Endothelial cell of umbilical vein (primary cell): ENCODE data around the gene PIGO. TPM values are rescaled to one million over a fixed set of nuclear protein-coding genes. Genes with fewer than 3 reads are reported as not detected.

Experiments
- BruUV-seq: library from RNA; stranded (reverse); fragments of 400-500 nt; replicated peaks from 2 replicates; lab custom pipeline; 2021; lab: Mats Ljungman, UMichigan
- CTCF ChIA-PET: fragments of 300-600, 350-600 bp; sonication (Branson Sonifier 250); formaldehyde crosslinking; loops from one replicate; lab custom pipeline; 2021; ENCODE audit warnings: antibody characterized with exemption, inconsistent platforms; lab: Charles Lee
- POLR2A ChIA-PET: fragments of 300-600, 350-600 bp; sonication (Branson Sonifier 250); formaldehyde crosslinking; loops from one replicate; lab custom pipeline; 2021; ENCODE audit warnings: antibody characterized with exemption, inconsistent platforms; lab: Charles Lee
- DNase-seq: peaks from one replicate; pipeline ENCODE4 v3.0.0-alpha.2; 2011; ENCODE audit warnings: low read depth, low spot score
- FAIRE-seq: peaks from 2 replicates; lab custom pipeline; 2011; peaks lifted over from hg19 to GRCh38; lab: Jason Lieb, UNC
- H2AFZ ChIP-seq: 2 replicates; pipeline ENCODE4 v1.6.0; 2012; ENCODE audit warnings: low read depth, low read length, control low read depth, inconsistent platforms
- H3K27ac ChIP-seq: 2 replicates; pipeline ENCODE4 v1.5.1; 2011; ENCODE audit warnings: low read depth, mild to moderate bottlenecking, control low read depth, low read length, moderate library complexity; ENCODE audit not compliant: insufficient read depth
- H3K27me3 ChIP-seq, 2 experiments: 2 replicates each; pipeline versions ENCODE4 v1.6.0 to v1.6.1; 2011; ENCODE audit warnings: low read length in 2 of 2, mixed read lengths in 1 of 2; ENCODE audit not compliant: control insufficient read depth in 2 of 2, insufficient read depth in 2 of 2
- H3K36me3 ChIP-seq, 2 experiments: 2 replicates in 1 of 2; 3 replicates in 1 of 2; pipeline ENCODE4 v1.5.1; 2011; ENCODE audit warnings: low read length in 2 of 2, mild to moderate bottlenecking in 1 of 2, moderate library complexity in 1 of 2; ENCODE audit not compliant: control insufficient read depth in 2 of 2, insufficient read depth in 2 of 2; ENCODE audit errors: extremely low read depth in 1 of 2
- H3K4me1 ChIP-seq: 3 replicates; pipeline ENCODE4 v1.5.1; 2011; ENCODE audit warnings: mild to moderate bottlenecking, low read length; ENCODE audit not compliant: control insufficient read depth, insufficient read depth; ENCODE audit errors: extremely low read depth
- H3K4me2 ChIP-seq: 2 replicates; pipeline ENCODE4 v1.6.1; 2011; ENCODE audit warnings: low read length, control low read depth, mixed read lengths; ENCODE audit not compliant: insufficient read depth
- H3K4me3 ChIP-seq, 3 experiments: fragments of 200-600 bp in 1 of 3; sonication (generic), shearing (Covaris generic) in 1 of 3; replicated peaks in 1 of 3; 2 replicates each; pipeline ENCODE4 v1.5.1; 2011 to 2016; ENCODE audit warnings: control low read depth in 3 of 3, low read length in 3 of 3, mild to moderate bottlenecking in 2 of 3, inconsistent platforms in 1 of 3, low read depth in 1 of 3, moderate library complexity in 1 of 3; ENCODE audit not compliant: insufficient read depth in 1 of 3
- H3K79me2 ChIP-seq: 2 replicates; pipeline ENCODE4 v1.6.0; 2012; ENCODE audit warnings: low read length, inconsistent platforms; ENCODE audit not compliant: control insufficient read depth, insufficient read depth
- H3K9ac ChIP-seq: replicated peaks from 2 replicates; pipeline ENCODE3; 2011; ENCODE audit warnings: low read length, control low read depth; ENCODE audit not compliant: insufficient read depth; ENCODE audit errors: extremely low read depth
- H3K9me1 ChIP-seq: replicated peaks from 3 replicates; pipeline ENCODE4 v1.6.0; 2011; ENCODE audit warnings: mild to moderate bottlenecking, low read length; ENCODE audit not compliant: control insufficient read depth, insufficient read depth; ENCODE audit errors: extremely low read depth
- H3K9me3 ChIP-seq: replicated peaks from 2 replicates; pipeline ENCODE4 v1.5.1; 2012; ENCODE audit warnings: low read length, inconsistent platforms; ENCODE audit not compliant: control insufficient read depth, insufficient read depth
- H4K20me1 ChIP-seq: replicated peaks from 2 replicates; pipeline ENCODE3; 2011; ENCODE audit warnings: mild to moderate bottlenecking, low read length; ENCODE audit not compliant: control insufficient read depth, insufficient read depth; ENCODE audit errors: extremely low read depth
- EZH2 ChIP-seq: IDR thresholded peaks from 2 replicates; pipeline ENCODE4 v1.6.1; 2012; ENCODE audit warnings: borderline replicate concordance, low read depth, mild to moderate bottlenecking, moderate library complexity, low read length, inconsistent platforms; ENCODE audit not compliant: severe bottlenecking
- GATA2 ChIP-seq: IDR thresholded peaks from 2 replicates; pipeline ENCODE4 v1.7.0; 2011; ENCODE audit warnings: low read depth, mild to moderate bottlenecking, moderate library complexity, mixed read lengths, low read length; ENCODE audit not compliant: insufficient read length, insufficient read depth
- MYC ChIP-seq: IDR thresholded peaks from one replicate; pipeline ENCODE4 v1.6.1; 2011; ENCODE audit warnings: mild to moderate bottlenecking, low read depth, low read length
- POLR2A ChIP-seq: IDR thresholded peaks from 2 replicates; pipeline ENCODE4 v1.6.1; 2012; ENCODE audit warnings: low read depth, mild to moderate bottlenecking, control low read depth, low read length
- POLR2AphosphoS5 ChIP-seq: IDR thresholded peaks from 2 replicates; pipeline ENCODE4 v1.6.1; 2012; ENCODE audit warnings: low read depth, mild to moderate bottlenecking, control low read depth, low read length, moderate library complexity; ENCODE audit not compliant: insufficient read depth
- dilution Hi-C: fragments of 300-500 bp; cut with MboI; formaldehyde crosslinking; loops from one replicate; pipeline ENCODE4 v1.15.0; 2019; ENCODE audit warnings: low sequenced_read_pairs; ENCODE audit not compliant: extremely low pct_ligation_motif_present
- intact Hi-C: fragments of 100-400 bp; cut with micrococcal nuclease; formaldehyde crosslinking; loops from one replicate; pipeline ENCODE4 v1.10.0; 2022
- polyA plus RNA-seq, 4 experiments: library from polyadenylated mRNA; depleted of rRNA in 3 of 4; stranded (reverse) in 3 of 4; unstranded in 1 of 4; fragments of >200 nt; gene quantifications; 2 replicates each; pipeline versions ENCODE4 v1.2.1 to v1.2.3, GENCODE V29; 2011 to 2012; ENCODE audit warnings: missing spikeins in 1 of 4
- total RNA-seq: library from RNA; stranded (reverse); gene quantifications from 2 replicates; pipeline ENCODE4 v1.2.3, GENCODE V29; 2021
- TF ChIP-seq, protein P1 (sequence below): IDR thresholded peaks from 2 replicates; pipeline ENCODE4 v1.6.1; 2011; ENCODE audit not compliant: insufficient read depth, insufficient read length
- TF ChIP-seq, protein P2 (sequence below), 2 donors: IDR thresholded peaks; 1 replicate in 1 of 2; 2 replicates in 1 of 2; pipeline ENCODE4 v1.5.1; 2011; ENCODE audit warnings: low read length in 2 of 2, mild to moderate bottlenecking in 2 of 2, moderate library complexity in 2 of 2, control low read depth in 1 of 2, inconsistent platforms in 1 of 2, low read depth in 1 of 2; ENCODE audit not compliant: insufficient read depth in 1 of 2; ENCODE audit errors: extremely low read depth in 1 of 2

The PIGO gene
- total and polyA plus RNA-seq, 2 donors (not counting 3 experiments of a cell fraction or from before 2014, with no cell fraction given), result 23.5 to 27.3 TPM

DNA sequence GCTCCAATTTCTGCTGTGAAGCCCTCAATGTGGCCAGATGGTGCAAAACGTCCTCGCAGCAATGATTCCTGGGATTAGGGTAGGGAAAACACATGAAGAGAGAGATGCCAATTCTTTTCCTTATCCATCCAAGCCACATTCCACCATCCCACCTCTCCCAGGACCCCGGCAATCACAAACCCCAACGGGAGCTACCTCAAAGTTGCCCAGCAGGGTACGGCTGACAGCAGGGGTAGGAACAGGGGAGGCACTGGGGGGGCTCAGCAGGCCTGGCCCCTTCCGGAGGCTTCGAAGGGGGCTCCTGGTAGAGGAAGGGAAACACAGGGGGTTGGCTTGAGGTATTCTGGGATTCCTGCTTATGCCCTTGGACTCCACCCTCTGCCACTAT is 9.9 kb upstream of the PIGO start:
- Histone ChIP-seq H3K9ac (no peak overlapping the region), H2AFZ (no peak overlapping the region), H3K4me3 (no peak overlapping the region), H3K9me1 (no peaks in the 10 kb centered on the region), H3K9me3 (no peaks in the 10 kb centered on the region), H3K4me1 (peaks cover 30% of the 10 kb centered on the region), H3K4me2 (no peak overlapping the region), H3K27me3 (no peaks in the 10 kb centered on the region), H3K27ac (no peak overlapping the region), H3K36me3 (peaks cover 6 to 41% of the 10 kb centered on the region in 2 experiments), H4K20me1 (no peaks in the 10 kb centered on the region), H3K79me2 (peaks cover 35% of the 10 kb centered on the region)
- dilution Hi-C loops (no loop called here), intact Hi-C loops (no loop called here)
- TF ChIP-seq EZH2, result no peak
- TF ChIP-seq GATA2, result no peak
- no peak for TF ChIP-seq POLR2A
- TF ChIP-seq, protein P1, sequence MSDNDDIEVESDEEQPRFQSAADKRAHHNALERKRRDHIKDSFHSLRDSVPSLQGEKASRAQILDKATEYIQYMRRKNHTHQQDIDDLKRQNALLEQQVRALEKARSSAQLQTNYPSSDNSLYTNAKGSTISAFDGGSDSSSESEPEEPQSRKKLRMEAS, result no peak
- DNase-seq (no peak), FAIRE-seq (no peak)
- no TSS peak for BruUV-seq
- POLR2A ChIA-PET, result no interaction called here
- CTCF ChIA-PET, result no interaction called here

DNA sequence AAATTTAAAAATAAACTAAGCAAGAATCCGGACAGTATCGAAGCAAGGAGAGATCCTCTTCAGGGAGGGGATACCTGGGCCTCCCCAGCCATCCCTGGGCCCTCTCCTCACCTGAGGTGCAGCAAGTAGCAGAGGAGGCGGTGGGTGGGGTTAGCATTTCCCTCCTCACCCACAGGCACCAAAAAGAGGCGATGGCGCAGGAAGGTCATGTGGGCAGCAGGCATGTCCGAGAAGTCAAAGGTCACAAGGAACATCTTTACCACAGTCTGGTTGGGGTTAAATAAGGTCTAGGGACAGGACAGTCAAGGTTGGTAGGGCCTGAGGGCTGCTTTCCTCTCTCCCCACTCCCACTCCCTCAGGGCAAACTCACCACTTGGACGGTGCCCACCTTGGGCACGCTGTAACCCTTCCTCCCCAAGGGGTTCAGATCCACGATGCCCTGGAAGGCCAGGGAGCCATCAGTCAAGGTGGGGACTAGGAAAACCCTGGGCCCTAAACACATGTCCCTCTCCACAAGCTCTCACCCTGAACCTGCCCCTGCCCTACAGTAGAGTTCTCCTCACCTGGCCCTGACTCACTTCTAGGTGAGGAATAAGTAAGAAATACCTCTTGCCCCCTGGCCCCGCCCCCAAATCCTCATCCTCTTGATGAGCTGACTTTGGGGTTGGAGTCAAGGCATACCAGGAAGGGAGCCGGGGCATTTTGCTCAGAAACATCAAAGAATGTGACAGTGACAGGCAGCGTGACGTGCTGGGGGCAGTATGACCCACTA is 9.4 kb upstream of the PIGO start:
- ChIA-PET CTCF (no interaction called here), POLR2A (no interaction called here)
- peaks cover 28% of the 10 kb centered on the region for H3K4me1 ChIP-seq
- no peak overlapping the region for H3K4me3 ChIP-seq
- no peaks in the 10 kb centered on the region for H4K20me1 ChIP-seq
- no peak overlapping the region for H3K9ac ChIP-seq
- intact Hi-C loops, result no loop called here
- H3K27me3 ChIP-seq, result no peaks in the 10 kb centered on the region
- no peak overlapping the region for H3K27ac ChIP-seq
- dilution Hi-C loops, result no loop called here
- H3K79me2 ChIP-seq, result peaks cover 31% of the 10 kb centered on the region
- FAIRE-seq (no peak), DNase-seq (no peak)
- no peak overlapping the region for H2AFZ ChIP-seq
- no peak overlapping the region for H3K4me2 ChIP-seq
- TF ChIP-seq POLR2AphosphoS5 (no peak), POLR2A (no peak), MYC (no peak), EZH2 (no peak)
- TF ChIP-seq, protein P2, sequence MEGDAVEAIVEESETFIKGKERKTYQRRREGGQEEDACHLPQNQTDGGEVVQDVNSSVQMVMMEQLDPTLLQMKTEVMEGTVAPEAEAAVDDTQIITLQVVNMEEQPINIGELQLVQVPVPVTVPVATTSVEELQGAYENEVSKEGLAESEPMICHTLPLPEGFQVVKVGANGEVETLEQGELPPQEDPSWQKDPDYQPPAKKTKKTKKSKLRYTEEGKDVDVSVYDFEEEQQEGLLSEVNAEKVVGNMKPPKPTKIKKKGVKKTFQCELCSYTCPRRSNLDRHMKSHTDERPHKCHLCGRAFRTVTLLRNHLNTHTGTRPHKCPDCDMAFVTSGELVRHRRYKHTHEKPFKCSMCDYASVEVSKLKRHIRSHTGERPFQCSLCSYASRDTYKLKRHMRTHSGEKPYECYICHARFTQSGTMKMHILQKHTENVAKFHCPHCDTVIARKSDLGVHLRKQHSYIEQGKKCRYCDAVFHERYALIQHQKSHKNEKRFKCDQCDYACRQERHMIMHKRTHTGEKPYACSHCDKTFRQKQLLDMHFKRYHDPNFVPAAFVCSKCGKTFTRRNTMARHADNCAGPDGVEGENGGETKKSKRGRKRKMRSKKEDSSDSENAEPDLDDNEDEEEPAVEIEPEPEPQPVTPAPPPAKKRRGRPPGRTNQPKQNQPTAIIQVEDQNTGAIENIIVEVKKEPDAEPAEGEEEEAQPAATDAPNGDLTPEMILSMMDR (IDR thresholded peaks at IDR 0.05; ENCODE audit: extremely low read depth in 1 of 2, insufficient read depth in 1 of 2, low read depth in 1 of 2, low read length in 2 of 2), result no peak
- TF ChIP-seq, protein P1, result no peak
- H3K9me1 ChIP-seq, result no peaks in the 10 kb centered on the region
- no TSS peak for BruUV-seq
- H3K9me3 ChIP-seq, result no peaks in the 10 kb centered on the region
- peaks cover 6 to 46% of the 10 kb centered on the region in 2 experiments for H3K36me3 ChIP-seq
